Panc1 (cell line): ENCODE results near the gene NUP54.

Experiments used
- POLR2AphosphoS5 ChIP-seq: IDR thresholded peaks from 2 replicates; pipeline ENCODE4 v1.6.1; 2012; ENCODE audit warnings: mild to moderate bottlenecking, low read depth, low read length, moderate library complexity
- TF ChIP-seq, protein P1 (sequence below): fragments of 450-650 bp; IDR thresholded peaks from 2 replicates; pipeline ENCODE4 v1.5.1; 2017; ENCODE audit warnings: mild to moderate bottlenecking

DNA sequence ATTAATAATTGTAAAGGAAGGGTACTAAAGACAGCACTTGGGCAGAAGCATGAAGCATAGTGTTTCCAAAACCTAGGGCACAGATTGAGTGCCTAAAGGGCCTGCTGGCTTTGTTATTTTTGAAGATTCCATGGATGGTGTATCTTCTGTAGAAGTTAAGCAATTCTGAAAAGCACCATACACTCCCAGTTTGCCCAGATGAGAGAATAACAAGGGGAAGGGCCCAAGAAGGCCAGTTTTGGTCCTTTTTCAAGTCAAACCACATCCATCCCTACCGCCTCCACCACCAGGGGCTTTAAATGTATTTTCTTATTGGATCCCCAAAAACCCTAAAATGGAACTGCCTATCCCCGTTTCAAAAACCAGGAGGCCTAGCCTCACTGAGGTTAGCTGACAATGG lies 48.2 kb upstream of the NUP54 start:
- TF ChIP-seq, protein P1, sequence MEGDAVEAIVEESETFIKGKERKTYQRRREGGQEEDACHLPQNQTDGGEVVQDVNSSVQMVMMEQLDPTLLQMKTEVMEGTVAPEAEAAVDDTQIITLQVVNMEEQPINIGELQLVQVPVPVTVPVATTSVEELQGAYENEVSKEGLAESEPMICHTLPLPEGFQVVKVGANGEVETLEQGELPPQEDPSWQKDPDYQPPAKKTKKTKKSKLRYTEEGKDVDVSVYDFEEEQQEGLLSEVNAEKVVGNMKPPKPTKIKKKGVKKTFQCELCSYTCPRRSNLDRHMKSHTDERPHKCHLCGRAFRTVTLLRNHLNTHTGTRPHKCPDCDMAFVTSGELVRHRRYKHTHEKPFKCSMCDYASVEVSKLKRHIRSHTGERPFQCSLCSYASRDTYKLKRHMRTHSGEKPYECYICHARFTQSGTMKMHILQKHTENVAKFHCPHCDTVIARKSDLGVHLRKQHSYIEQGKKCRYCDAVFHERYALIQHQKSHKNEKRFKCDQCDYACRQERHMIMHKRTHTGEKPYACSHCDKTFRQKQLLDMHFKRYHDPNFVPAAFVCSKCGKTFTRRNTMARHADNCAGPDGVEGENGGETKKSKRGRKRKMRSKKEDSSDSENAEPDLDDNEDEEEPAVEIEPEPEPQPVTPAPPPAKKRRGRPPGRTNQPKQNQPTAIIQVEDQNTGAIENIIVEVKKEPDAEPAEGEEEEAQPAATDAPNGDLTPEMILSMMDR: no peak
- no peak for TF ChIP-seq POLR2AphosphoS5
